Liver (tissue), 9 donors: ENCODE measurements around the gene TAGLN. TPM values are rescaled to one million over a fixed set of nuclear protein-coding genes. Genes with fewer than 3 reads are reported as not detected.

Source experiments
- DNase-seq: peaks from one replicate; pipeline ENCODE4 v3.0.0-alpha.2; 2017; ENCODE audit warnings: low spot score
- H3K27ac ChIP-seq, 2 donors: one replicate each; pipeline ENCODE4 v1.7.0; 2013; ENCODE audit warnings: inconsistent platforms in 2 of 2, low read length in 2 of 2, control low read depth in 1 of 2, low read depth in 1 of 2, mild to moderate bottlenecking in 1 of 2
- H3K27me3 ChIP-seq, 4 donors: one replicate each; pipeline versions ENCODE4 v1.6.1 to v1.7.0; 2013; ENCODE audit warnings: low read length in 3 of 4, inconsistent platforms in 1 of 4, mild to moderate bottlenecking in 1 of 4, moderate library complexity in 1 of 4; ENCODE audit not compliant: control insufficient read depth in 4 of 4, insufficient read depth in 4 of 4
- H3K36me3 ChIP-seq, 4 donors: one replicate each; pipeline versions ENCODE4 v1.6.1 to v1.7.0; 2013; ENCODE audit warnings: low read length in 3 of 4, mild to moderate bottlenecking in 3 of 4, low read depth in 1 of 4, moderate library complexity in 1 of 4; ENCODE audit not compliant: control insufficient read depth in 4 of 4, insufficient read depth in 3 of 4
- H3K4me1 ChIP-seq, 4 donors: one replicate each; pipeline versions ENCODE4 v1.6.1 to v1.7.0; 2013; ENCODE audit warnings: low read length in 3 of 4, mild to moderate bottlenecking in 3 of 4, moderate library complexity in 1 of 4; ENCODE audit not compliant: control insufficient read depth in 4 of 4, insufficient read depth in 4 of 4
- H3K4me3 ChIP-seq, 3 donors: one replicate each; pipeline versions ENCODE4 v1.6.1 to v1.7.0; 2013; ENCODE audit warnings: low read length in 3 of 3, control low read depth in 1 of 3, low read depth in 1 of 3, mild to moderate bottlenecking in 1 of 3
- H3K9ac ChIP-seq, 2 donors: one replicate each; pipeline ENCODE4 v1.7.0; 2013; ENCODE audit warnings: low read length in 2 of 2, mild to moderate bottlenecking in 2 of 2, moderate library complexity in 2 of 2, control low read depth in 1 of 2, low read depth in 1 of 2
- H3K9me3 ChIP-seq, 4 donors: one replicate each; pipeline versions ENCODE4 v1.6.1 to v1.7.0; 2013; ENCODE audit warnings: low read length in 3 of 4; ENCODE audit not compliant: control insufficient read depth in 4 of 4
- ATF3 ChIP-seq: IDR thresholded peaks from 2 replicates; pipeline ENCODE4 v1.6.1; 2016; ENCODE audit warnings: antibody characterized with exemption
- CTCF ChIP-seq: fragments of 150-350 bp; IDR thresholded peaks from 2 replicates; pipeline ENCODE4 v1.5.1; 2017; ENCODE audit warnings: improper control_type of control experiment, low read depth, low read length; ENCODE audit not compliant: missing input control
- EGR1 ChIP-seq, 2 donors: IDR thresholded peaks; 2 replicates each; pipeline ENCODE4 v1.6.1; 2016 to 2018; ENCODE audit warnings: antibody characterized with exemption in 2 of 2, low read depth in 2 of 2
- FOXA1 ChIP-seq: IDR thresholded peaks from 2 replicates; pipeline ENCODE4 v1.6.1; 2016; ENCODE audit warnings: antibody characterized with exemption
- GABPA ChIP-seq, 2 donors: IDR thresholded peaks in 1 of 2; conservative IDR thresholded peaks in 1 of 2; 2 replicates each; pipeline ENCODE4 v1.6.1; 2016; ENCODE audit warnings: antibody characterized with exemption in 2 of 2, mild to moderate bottlenecking in 1 of 2, moderate library complexity in 1 of 2
- HNF4A ChIP-seq, 2 donors: conservative IDR thresholded peaks; 2 replicates each; pipeline ENCODE4 v1.6.1; 2016; ENCODE audit warnings: antibody characterized with exemption in 2 of 2, mild to moderate bottlenecking in 2 of 2
- HNF4G ChIP-seq: IDR thresholded peaks from 2 replicates; pipeline ENCODE4 v1.6.1; 2016; ENCODE audit warnings: antibody characterized with exemption
- JUND ChIP-seq, 2 donors: IDR thresholded peaks; 2 replicates each; pipeline ENCODE4 v1.6.1; 2016; ENCODE audit warnings: antibody characterized with exemption in 2 of 2
- MAX ChIP-seq: IDR thresholded peaks from 2 replicates; pipeline ENCODE4 v1.6.1; 2016; ENCODE audit warnings: antibody characterized with exemption
- NR2F2 ChIP-seq: IDR thresholded peaks from 2 replicates; pipeline ENCODE4 v1.6.1; 2016; ENCODE audit warnings: antibody characterized with exemption
- RAD21 ChIP-seq, 2 donors: IDR thresholded peaks; 2 replicates each; pipeline ENCODE4 v1.6.1; 2016; ENCODE audit warnings: antibody characterized with exemption in 2 of 2, mild to moderate bottlenecking in 2 of 2
- REST ChIP-seq: IDR thresholded peaks from 2 replicates; pipeline ENCODE4 v1.6.1; 2016; ENCODE audit warnings: antibody characterized with exemption, mild to moderate bottlenecking
- RXRA ChIP-seq, 2 donors: IDR thresholded peaks; 2 replicates each; pipeline ENCODE4 v1.6.1; 2017 to 2018; ENCODE audit warnings: antibody characterized with exemption in 2 of 2, mild to moderate bottlenecking in 1 of 2
- TAF1 ChIP-seq: conservative IDR thresholded peaks from 2 replicates; pipeline ENCODE4 v1.6.1; 2016; ENCODE audit warnings: antibody characterized with exemption, mild to moderate bottlenecking
- ZBTB33 ChIP-seq: IDR thresholded peaks from 2 replicates; pipeline ENCODE4 v1.6.1; 2016; ENCODE audit warnings: antibody characterized with exemption
- WGBS: extraction: QIAGEN DNeasy Blood & Tissue Kit; methylation state at CpG from one replicate; pipeline ENCODE4 v1.1.7; 2013; 5-methylcytosine and 5-hydroxymethylcytosine counted together
- polyA plus RNA-seq, 2 donors: library from polyadenylated mRNA; stranded (reverse) in 1 of 2; unstranded in 1 of 2; fragments of 200-250 nt in 1 of 2; fragments of >200 nt in 1 of 2; fragmentation: Nextera tagmentation in 1 of 2; extraction: Ambion mirVana in 1 of 2; gene quantifications; one replicate each; pipeline versions ENCODE4 v1.2.1 to v1.2.3, GENCODE V29; 2013 to 2015
- total RNA-seq, 2 donors: library from RNA; depleted of rRNA; stranded (reverse); fragments of >200 nt; gene quantifications; one replicate each; pipeline ENCODE4 v1.2.3, GENCODE V29; 2014
- donor health status: healthy.
- donor health status: healthy.
- donor health status: healthy.
- donor health status: healthy.
- donor health status: healthy.

The TAGLN gene
- total and polyA plus RNA-seq, 4 donors = 7.4 to 309 (median 96.2) TPM

- Histone ChIP-seq H3K4me1 (peaks cover 0 to 3% (median under 1%) of the 10 kb centered on the region in 4 donors), H3K36me3 (peaks cover 2 to 7% (median 4%) of the 10 kb centered on the region in 4 donors), H3K9me3 (no peaks in the 10 kb centered on the region), H3K27me3 (no peaks in the 10 kb centered on the region), H3K27ac (no peak overlapping the region), H3K4me3 (no peak overlapping the region), H3K9ac (no peak overlapping the region)
- no peak for DNase-seq
- WGBS = 68% methylated on average over 2 of the region's 2 CpGs
- no peak for TF ChIP-seq ZBTB33
- TF ChIP-seq RXRA (IDR thresholded peaks at IDR 0.05) = no peak
- TF ChIP-seq HNF4G = no peak
- TF ChIP-seq CTCF = no peak
- TF ChIP-seq TAF1 = no peak
- TF ChIP-seq MAX = no peak
- no peak for TF ChIP-seq RAD21 (IDR thresholded peaks at IDR 0.05)
These were observed 47.1 kb upstream of the TAGLN start for GRCh38 chr11:117152066-117152465.

- Histone ChIP-seq H3K27ac (no peak overlapping the region), H3K4me3 (no peak overlapping the region), H3K27me3 (no peaks in the 10 kb centered on the region), H3K9ac (no peak overlapping the region), H3K4me1 (no peaks in the 10 kb centered on the region), H3K9me3 (no peaks in the 10 kb centered on the region), H3K36me3 (peaks cover 2 to 8% (median 4%) of the 10 kb centered on the region in 4 donors)
- TF ChIP-seq RXRA (IDR thresholded peaks at IDR 0.05) (no peak), REST (no peak), MAX (no peak), EGR1 (IDR thresholded peaks at IDR 0.05; ENCODE audit: low read depth in 2 of 2) (no peak), HNF4G (no peak), CTCF (no peak), JUND (IDR thresholded peaks at IDR 0.05) (no peak), ATF3 (no peak), HNF4A (conservative IDR thresholded peaks at IDR 0.05) (no peak), GABPA (IDR thresholded peaks at IDR 0.05 in 1 of 2, conservative IDR thresholded peaks at IDR 0.05 in 1 of 2) (no peak), TAF1 (no peak), FOXA1 (no peak), RAD21 (IDR thresholded peaks at IDR 0.05) (no peak), ZBTB33 (no peak), NR2F2 (no peak)
- no peak for DNase-seq
- 96% methylated on average over 5 of the region's 5 CpGs for WGBS
These were observed 44.7 kb upstream of the TAGLN start for GRCh38 chr11:117154468-117154867.
